OCI-LY7 (cell line): Measurements from ENCODE around the gene MAP3K3. TPM values are rescaled to one million over a fixed set of nuclear protein-coding genes. Genes with fewer than 3 reads are reported as not detected.

Source experiments
- BruUV-seq: library from RNA; stranded (reverse); fragments of 400-500 nt; replicated peaks from 2 replicates; lab custom pipeline; 2021; lab: Mats Ljungman, UMichigan
- CTCF ChIA-PET: fragments of 300-600 bp; sonication (Branson Sonifier 250); formaldehyde crosslinking; loops from one replicate; lab custom pipeline; 2022; ENCODE audit warnings: antibody characterized with exemption; ENCODE audit not compliant: unreplicated experiment; lab: Charles Lee
- POLR2A ChIA-PET: fragments of 300-600 bp; sonication (Branson Sonifier 250); formaldehyde crosslinking; loops from one replicate; lab custom pipeline; 2022; ENCODE audit warnings: antibody characterized with exemption; lab: Charles Lee
- DNase-seq: peaks from one replicate; pipeline ENCODE4 v3.0.0-alpha.2; 2015; ENCODE audit warnings: low spot score
- H2AFZ ChIP-seq: fragments of 200-600 bp; sonication (generic), shearing (Covaris generic); 2 replicates; pipeline ENCODE4 v1.6.1; 2014; ENCODE audit warnings: mild to moderate bottlenecking, antibody characterized with exemption, low read length, moderate library complexity
- H3K27ac ChIP-seq: fragments of 200-600 bp; sonication (generic); 2 replicates; pipeline ENCODE4 v1.5.1; 2014; ENCODE audit warnings: mixed run types, low read depth, mild to moderate bottlenecking, moderate library complexity, low read length, inconsistent platforms; ENCODE audit not compliant: poor library complexity, severe bottlenecking
- H3K36me3 ChIP-seq: fragments of 200-600 bp; sonication (generic); 2 replicates; pipeline ENCODE4 v1.6.1; 2014; ENCODE audit warnings: mild to moderate bottlenecking, antibody characterized with exemption, low read length, moderate library complexity, mixed read lengths; ENCODE audit not compliant: insufficient read depth
- H3K4me1 ChIP-seq: fragments of 200-600 bp; sonication (generic); 2 replicates; pipeline ENCODE4 v1.5.1; 2014; ENCODE audit warnings: mild to moderate bottlenecking, low read length; ENCODE audit not compliant: insufficient read depth, poor library complexity, severe bottlenecking
- H3K4me2 ChIP-seq: fragments of 200-600 bp; sonication (generic); 2 replicates; pipeline ENCODE4 v1.6.1; 2014; ENCODE audit warnings: mild to moderate bottlenecking, low read length
- H3K4me3 ChIP-seq: fragments of 200-600 bp; sonication (generic); 2 replicates; pipeline ENCODE4 v1.5.1; 2014; ENCODE audit warnings: mild to moderate bottlenecking, low read depth, low read length; ENCODE audit not compliant: poor library complexity, severe bottlenecking
- H3K79me2 ChIP-seq: fragments of 200-600 bp; sonication (generic); 2 replicates; pipeline ENCODE4 v1.6.1; 2016; ENCODE audit warnings: low read depth, mild to moderate bottlenecking, low read length, moderate library complexity, mixed read lengths; ENCODE audit not compliant: insufficient read depth
- H3K9me2 ChIP-seq: fragments of 200-600 bp; sonication (generic); 2 replicates; pipeline ENCODE4 v1.6.1; 2016; ENCODE audit warnings: mild to moderate bottlenecking, low read length, mixed read lengths; ENCODE audit not compliant: insufficient read depth
- H3K9me3 ChIP-seq: fragments of 200-600 bp; sonication (generic); 2 replicates; pipeline ENCODE4 v1.6.1; 2014; ENCODE audit warnings: mild to moderate bottlenecking, mixed run types, low read length, mixed read lengths
- H4K20me1 ChIP-seq: fragments of 200-600 bp; sonication (generic); 2 replicates; pipeline ENCODE4 v1.6.1; 2014; ENCODE audit warnings: mild to moderate bottlenecking, antibody characterized with exemption, low read length, moderate library complexity, mixed read lengths; ENCODE audit not compliant: insufficient read depth
- EZH2phosphoT487 ChIP-seq: fragments of 200-600 bp; sonication (generic); IDR thresholded peaks from 2 replicates; pipeline ENCODE4 v1.6.1; 2018; ENCODE audit warnings: low read depth, borderline replicate concordance, mild to moderate bottlenecking, mixed run types, antibody characterized with exemption, low read length, moderate library complexity, mixed read lengths
- intact Hi-C: fragments of 100-400 bp; cut with micrococcal nuclease; formaldehyde crosslinking; loops from one replicate; pipeline ENCODE4 v1.10.0; 2022; ENCODE audit not compliant: unreplicated experiment
- total RNA-seq, 2 experiments: library from RNA; depleted of rRNA in 1 of 2; stranded (reverse); fragments of >200 nt in 1 of 2; shearing (Covaris generic) in 1 of 2; gene quantifications; 2 replicates each; pipeline ENCODE4 v1.2.3, GENCODE V29; 2014 to 2022
- TF ChIP-seq, protein P1 (sequence below): fragments of 200-600 bp; sonication (generic); conservative IDR thresholded peaks from 2 replicates; pipeline ENCODE4 v1.5.1; 2014; ENCODE audit warnings: mild to moderate bottlenecking, antibody characterized with exemption, low read length, moderate library complexity, mixed read lengths

The MAP3K3 gene
- total RNA-seq, 2 experiments from 2014 or later = 26.0 to 29.0 TPM

DNA sequence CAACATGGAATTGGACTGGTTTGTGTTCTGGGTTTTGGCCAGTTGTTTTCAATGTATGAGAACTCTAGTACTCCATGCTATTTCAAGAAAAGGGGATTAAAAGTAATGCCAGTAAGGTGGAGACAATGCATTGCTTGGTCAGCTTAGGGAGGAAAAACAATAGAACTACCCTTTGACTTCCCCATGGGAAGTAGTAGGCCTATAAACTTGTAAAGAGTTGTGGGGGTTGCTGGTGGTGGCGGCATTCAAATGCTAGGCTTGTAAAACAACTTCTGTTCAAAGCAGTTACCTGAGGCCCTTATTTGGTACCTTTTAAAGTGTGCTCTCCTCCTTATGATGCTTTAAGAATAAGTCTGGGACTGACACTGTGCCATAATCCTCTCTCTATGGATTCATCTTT is 9.4 kb downstream of the MAP3K3 start:
- H3K9me3 ChIP-seq = no peaks in the 10 kb centered on the region
- CTCF ChIA-PET = interaction anchor here (0.6 kb wide), 1 partner anchor 12 kb away, joined by 3 read pairs; no protein-coding TSS in a partner anchor
- no peak overlapping the region for H3K4me2 ChIP-seq
- no TSS peak for BruUV-seq
- TF ChIP-seq EZH2phosphoT487 = no peak
- TF ChIP-seq, protein P1, sequence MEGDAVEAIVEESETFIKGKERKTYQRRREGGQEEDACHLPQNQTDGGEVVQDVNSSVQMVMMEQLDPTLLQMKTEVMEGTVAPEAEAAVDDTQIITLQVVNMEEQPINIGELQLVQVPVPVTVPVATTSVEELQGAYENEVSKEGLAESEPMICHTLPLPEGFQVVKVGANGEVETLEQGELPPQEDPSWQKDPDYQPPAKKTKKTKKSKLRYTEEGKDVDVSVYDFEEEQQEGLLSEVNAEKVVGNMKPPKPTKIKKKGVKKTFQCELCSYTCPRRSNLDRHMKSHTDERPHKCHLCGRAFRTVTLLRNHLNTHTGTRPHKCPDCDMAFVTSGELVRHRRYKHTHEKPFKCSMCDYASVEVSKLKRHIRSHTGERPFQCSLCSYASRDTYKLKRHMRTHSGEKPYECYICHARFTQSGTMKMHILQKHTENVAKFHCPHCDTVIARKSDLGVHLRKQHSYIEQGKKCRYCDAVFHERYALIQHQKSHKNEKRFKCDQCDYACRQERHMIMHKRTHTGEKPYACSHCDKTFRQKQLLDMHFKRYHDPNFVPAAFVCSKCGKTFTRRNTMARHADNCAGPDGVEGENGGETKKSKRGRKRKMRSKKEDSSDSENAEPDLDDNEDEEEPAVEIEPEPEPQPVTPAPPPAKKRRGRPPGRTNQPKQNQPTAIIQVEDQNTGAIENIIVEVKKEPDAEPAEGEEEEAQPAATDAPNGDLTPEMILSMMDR = no peak
- H2AFZ ChIP-seq = no peak overlapping the region
- no peak overlapping the region for H3K27ac ChIP-seq
- H3K4me1 ChIP-seq = no peaks in the 10 kb centered on the region
- POLR2A ChIA-PET = no interaction called here
- no peaks in the 10 kb centered on the region for H4K20me1 ChIP-seq
- intact Hi-C loops = no loop called here
- no peaks in the 10 kb centered on the region for H3K79me2 ChIP-seq
- H3K4me3 ChIP-seq = no peak overlapping the region
- H3K36me3 ChIP-seq = peaks cover 28% of the 10 kb centered on the region; the same call in 1 of the 2 replicates
- no peaks in the 10 kb centered on the region for H3K9me2 ChIP-seq
- DNase-seq = no peak

DNA sequence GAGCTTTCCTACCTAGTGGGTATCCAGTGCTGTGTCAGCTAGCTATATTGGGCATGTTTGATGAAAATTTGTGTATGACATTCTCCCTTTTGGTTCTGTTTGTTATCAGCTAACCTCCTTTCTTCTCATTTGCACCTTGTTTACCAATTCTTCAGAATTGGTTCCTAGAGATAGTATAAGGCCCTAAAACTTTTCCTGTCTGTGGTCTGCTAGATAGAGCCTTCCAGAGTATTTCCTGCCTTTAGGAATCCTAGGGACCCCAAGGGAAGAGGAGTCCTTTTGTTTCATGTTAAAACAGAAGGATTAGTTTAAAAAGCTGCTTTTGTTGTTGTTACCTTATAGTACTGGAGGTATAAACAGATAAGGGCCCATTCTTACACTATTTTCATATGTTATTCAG is 11.5 kb downstream of the MAP3K3 start:
- ChIA-PET POLR2A (no interaction called here), CTCF (interaction anchor here (0.6 kb wide), 1 partner anchor 140 kb away, joined by 3 read pairs; the partner anchor contains the start of gene DDX42)
- intact Hi-C loops = no loop called here
- H3K4me3 ChIP-seq = no peak overlapping the region
- DNase-seq = no peak
- H3K27ac ChIP-seq = no peak overlapping the region
- no peak for TF ChIP-seq EZH2phosphoT487
- TF ChIP-seq, protein P1 = no peak
- no peak overlapping the region for H2AFZ ChIP-seq
- BruUV-seq = no TSS peak
- H3K9me3 ChIP-seq = no peaks in the 10 kb centered on the region
- no peaks in the 10 kb centered on the region for H3K4me1 ChIP-seq
- no peaks in the 10 kb centered on the region for H3K79me2 ChIP-seq
- H3K4me2 ChIP-seq = no peak overlapping the region
- H4K20me1 ChIP-seq = no peaks in the 10 kb centered on the region
- peaks cover 28% of the 10 kb centered on the region; the same call in 1 of the 2 replicates for H3K36me3 ChIP-seq
- no peaks in the 10 kb centered on the region for H3K9me2 ChIP-seq

DNA sequence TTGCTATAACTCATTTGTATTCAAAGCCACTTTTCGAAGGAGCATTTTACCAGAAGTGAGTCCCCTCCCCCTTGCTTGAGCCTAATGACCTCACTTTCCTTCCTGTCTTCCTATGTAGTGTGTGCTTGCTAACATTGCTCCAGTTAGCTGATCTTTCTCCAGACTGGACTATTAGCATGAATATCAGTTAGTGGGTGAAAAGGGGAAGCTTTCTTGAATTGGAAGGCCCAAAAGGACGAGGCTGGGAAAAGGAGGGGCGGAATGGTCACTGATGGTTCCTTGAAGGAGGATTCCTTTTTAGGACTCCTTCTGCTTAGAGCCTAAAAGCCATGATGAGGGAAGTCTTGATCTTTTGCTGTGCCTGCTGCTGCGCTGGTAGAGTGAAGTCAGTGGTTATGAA is 11.9 kb downstream of the MAP3K3 start:
- H3K4me3 ChIP-seq = no peak overlapping the region
- H3K9me2 ChIP-seq = no peaks in the 10 kb centered on the region
- H3K79me2 ChIP-seq = no peaks in the 10 kb centered on the region
- H3K4me2 ChIP-seq = no peak overlapping the region
- intact Hi-C loops = no loop called here
- H3K36me3 ChIP-seq = peaks cover 28% of the 10 kb centered on the region; the same call in 1 of the 2 replicates
- H2AFZ ChIP-seq = no peak overlapping the region
- no peaks in the 10 kb centered on the region for H4K20me1 ChIP-seq
- ChIA-PET POLR2A (interaction anchor here (0.6 kb wide), 1 partner anchor 12 kb away, joined by 3 read pairs; the partner anchor contains the start of gene MAP3K3), CTCF (interaction anchor here (0.6 kb wide), 1 partner anchor 140 kb away, joined by 3 read pairs; the partner anchor contains the start of gene DDX42)
- no peak overlapping the region for H3K27ac ChIP-seq
- no peak for TF ChIP-seq EZH2phosphoT487
- TF ChIP-seq, protein P1 = no peak
- DNase-seq = no peak
- H3K9me3 ChIP-seq = no peaks in the 10 kb centered on the region
- no TSS peak for BruUV-seq
- H3K4me1 ChIP-seq = no peaks in the 10 kb centered on the region
